NCI-H1105 (cell line): ENCODE results near the gene RNASE3.
"Not testable (repeated sequence)": the region's sequence is repeated elsewhere in the genome, so short reads cannot be mapped to it uniquely, and the experiment has no call there.

Experiments used
- DNase-seq: peaks from one replicate; lab custom pipeline; 2025; lab: John Stamatoyannopoulos, UW

The RNASE3 gene

GRCh38 chr14:20919038-20919756 is 28.0 kb downstream of the RNASE3 start:
- not testable (repeated sequence) for DNase-seq

- DNase-seq: not testable (repeated sequence)
Measured at GRCh38 chr14:20923766-20924297, 32.6 kb downstream of the RNASE3 start.

- DNase-seq: no peak
Measured at GRCh38 chr14:20934148-20934762, 43.1 kb downstream of the RNASE3 start.

- no peak for DNase-seq
Measured at GRCh38 chr14:20935303-20935984, 44.3 kb downstream of the RNASE3 start.
